K562 (cell line): ENCODE measurements around the gene RAPGEF5. TPM values are rescaled to one million over a fixed set of nuclear protein-coding genes. Genes with fewer than 3 reads are reported as not detected.

Source experiments
- ATAC-seq: fragments of 200-7000 bp; cut with Tn5 transposase; 3 replicates; pipeline ENCODE4 v1.9.1; 2020; ENCODE audit warnings: moderate library complexity
- BruUV-seq: library from RNA; stranded (reverse); fragments of 400-500 nt; replicated peaks from 2 replicates; lab custom pipeline; 2021; lab: Mats Ljungman, UMichigan
- CTCF ChIA-PET: fragments of 300-600 bp; formaldehyde crosslinking; extraction: SDS; loops from one replicate; lab custom pipeline; 2021; ENCODE audit warnings: low intra/inter-chr PET ratio; lab: Yijun Ruan, JAX
- POLR2A ChIA-PET: fragments of 300-600, 350-650 bp; sonication (Branson Sonifier 250); formaldehyde crosslinking; extraction: SDS; loops from one replicate; lab custom pipeline; 2021; ENCODE audit warnings: antibody characterized with exemption, inconsistent platforms; lab: Yijun Ruan, JAX
- DNase-seq, 4 experiments: peaks; one replicate each; pipeline versions ENCODE4 v3.0.0 to v3.0.0-alpha.2; 2011 to 2018; ENCODE audit warnings: low spot score in 3 of 4, mixed read lengths in 3 of 4; ENCODE audit errors: extremely low read depth in 1 of 4
- FAIRE-seq: peaks from 2 replicates; lab custom pipeline; 2011; peaks lifted over from hg19 to GRCh38; lab: Jason Lieb, UNC
- H2AFZ ChIP-seq: 2 replicates; pipeline ENCODE4 v1.6.0; 2011; ENCODE audit warnings: low read depth, low read length, control low read depth, inconsistent platforms
- H3K27ac ChIP-seq: fragments of 200-600 bp; 3 replicates; pipeline ENCODE4 v1.8.0; 2011; ENCODE audit warnings: low read depth, mild to moderate bottlenecking, control low read depth, inconsistent platforms, low read length, moderate library complexity, mixed read lengths; ENCODE audit errors: extremely low read depth
- H3K27me3 ChIP-seq, 2 experiments: fragments of 300-600 bp in 1 of 2; 2 replicates in 1 of 2; 3 replicates in 1 of 2; pipeline versions ENCODE4 v1.6.0 to v1.8.0; 2011; ENCODE audit warnings: inconsistent platforms in 2 of 2, low read length in 2 of 2, mild to moderate bottlenecking in 1 of 2, mixed read lengths in 1 of 2, moderate library complexity in 1 of 2; ENCODE audit not compliant: control insufficient read depth in 2 of 2, insufficient read depth in 2 of 2
- H3K36me3 ChIP-seq: fragments of 300-600 bp; 3 replicates; pipeline ENCODE4 v1.8.0; 2011; ENCODE audit warnings: mild to moderate bottlenecking, low read length, inconsistent platforms; ENCODE audit not compliant: control insufficient read depth, insufficient read depth
- H3K4me1 ChIP-seq, 2 experiments: fragments of 200-600 bp in 1 of 2; replicated peaks in 1 of 2; 2 replicates in 1 of 2; 3 replicates in 1 of 2; pipeline versions ENCODE4 v1.5.1 to v1.8.0; 2011; ENCODE audit warnings: inconsistent platforms in 2 of 2, low read length in 2 of 2, mild to moderate bottlenecking in 1 of 2, mixed read lengths in 1 of 2, moderate library complexity in 1 of 2; ENCODE audit not compliant: control insufficient read depth in 2 of 2, insufficient read depth in 2 of 2
- H3K4me2 ChIP-seq: 2 replicates; pipeline ENCODE4 v1.6.1; 2011; ENCODE audit warnings: low read length, control low read depth, inconsistent platforms, mixed read lengths; ENCODE audit not compliant: insufficient read depth
- H3K4me3 ChIP-seq: fragments of 200-600 bp; sonication (generic), shearing (Covaris generic); 2 replicates; pipeline ENCODE4 v1.5.1; 2016; ENCODE audit warnings: control low read depth, inconsistent platforms
- H3K79me2 ChIP-seq: fragments of 200-600 bp; 3 replicates; pipeline ENCODE4 v1.8.0; 2011; ENCODE audit warnings: low read length, inconsistent platforms; ENCODE audit not compliant: control insufficient read depth, insufficient read depth
- H3K9ac ChIP-seq, 2 experiments: 2 replicates each; pipeline versions ENCODE4 v1.6.0 to v1.6.1; 2011; ENCODE audit warnings: low read depth in 2 of 2, low read length in 2 of 2, control low read depth in 1 of 2, inconsistent platforms in 1 of 2, mild to moderate bottlenecking in 1 of 2, mixed read lengths in 1 of 2; ENCODE audit not compliant: insufficient read depth in 1 of 2
- H3K9me1 ChIP-seq: one replicate; pipeline ENCODE4 v1.6.0; 2011; ENCODE audit warnings: inconsistent platforms, mild to moderate bottlenecking, low read length, moderate library complexity; ENCODE audit not compliant: control insufficient read depth, insufficient read depth
- H3K9me3 ChIP-seq: replicated peaks from 2 replicates; pipeline ENCODE4 v1.5.1; 2011; ENCODE audit warnings: low read depth, low read length, inconsistent platforms; ENCODE audit not compliant: control insufficient read depth, insufficient read depth
- H4K20me1 ChIP-seq: replicated peaks from 2 replicates; pipeline ENCODE4 v1.6.1; 2011; ENCODE audit warnings: low read length, inconsistent platforms, mixed read lengths; ENCODE audit not compliant: control insufficient read depth, insufficient read depth
- ETV6 ChIP-seq, 3 experiments: fragments of 150-350 bp in 1 of 3; sonication (generic) in 1 of 3; formaldehyde crosslinking in 1 of 3; IDR thresholded peaks; 2 replicates each; pipeline versions ENCODE4 v1.6.1 to v1.8.0; 2014 to 2022; ENCODE audit warnings: borderline replicate concordance in 2 of 3, low read depth in 2 of 3, antibody characterized with exemption in 1 of 3, low read length in 1 of 3, mild to moderate bottlenecking in 1 of 3, missing genetic modification reagents in 1 of 3
- KAT2B ChIP-seq: IDR thresholded peaks from one replicate; pipeline ENCODE4 v1.6.1; 2012; ENCODE audit warnings: low read depth, mild to moderate bottlenecking, control low read depth, inconsistent platforms, low read length, moderate library complexity
- MEF2D ChIP-seq: conservative IDR thresholded peaks from 2 replicates; pipeline ENCODE4 v1.6.1; 2016; ENCODE audit warnings: low read depth, missing genetic modification characterization, missing compliant biosample characterization
- MIER1 ChIP-seq: fragments of 450-650 bp; IDR thresholded peaks from 2 replicates; pipeline ENCODE4 v1.6.1; 2016; ENCODE audit warnings: antibody characterized with exemption, mild to moderate bottlenecking, low read depth
- NFIX ChIP-seq: fragments of 250-450 bp; sonication (Bioruptor Pico); IDR thresholded peaks from 2 replicates; pipeline ENCODE4 v1.4.0; 2020; ENCODE audit warnings: low read depth, mild to moderate bottlenecking, moderate library complexity
- RBM15 ChIP-seq: fragments of 200-400 bp; formaldehyde crosslinking; IDR thresholded peaks from 2 replicates; pipeline ENCODE4 v1.6.1; 2018; ENCODE audit warnings: mild to moderate bottlenecking, low read length, moderate library complexity; ENCODE audit not compliant: insufficient read depth
- SMC3 ChIP-seq: conservative IDR thresholded peaks from 2 replicates; pipeline ENCODE4 v1.6.1; 2011; ENCODE audit warnings: low read depth, low read length, improper control_type of control experiment; ENCODE audit not compliant: insufficient read depth
- SRSF7 ChIP-seq: fragments of 200-400 bp; formaldehyde crosslinking; optimal IDR thresholded peaks from 2 replicates; pipeline ENCODE3; 2017; ENCODE audit warnings: mild to moderate bottlenecking, low read depth, low read length
- ZNF586 ChIP-seq: fragments of 450-650 bp; formaldehyde crosslinking; conservative IDR thresholded peaks from 2 replicates; pipeline ENCODE4 v1.4.0; 2020; ENCODE audit warnings: mild to moderate bottlenecking, moderate library complexity
- ZNF707 ChIP-seq: fragments of 250-450 bp; sonication (Bioruptor Pico); conservative IDR thresholded peaks from 2 replicates; pipeline ENCODE4 v1.8.0; 2022; ENCODE audit warnings: inconsistent platforms, mild to moderate bottlenecking, moderate library complexity
- WGBS: fragments of 100-300 bp; shearing (Covaris generic); methylation state at CpG from one replicate; pipeline ENCODE4 v1.1.6; 2016; ENCODE audit warnings: low coverage, mixed read lengths; ENCODE audit not compliant: insufficient coverage; ENCODE audit errors: missing lambda C conversion rate; 5-methylcytosine and 5-hydroxymethylcytosine counted together
- in situ Hi-C: fragments of 300-500 bp; cut with MboI; formaldehyde crosslinking; loops from 4 replicates; pipeline ENCODE4 v1.15.0; 2018; ENCODE audit warnings: inconsistent platforms, mixed read lengths
- intact Hi-C: fragments of 100-400 bp; cut with micrococcal nuclease; formaldehyde crosslinking; loops from 2 replicates; pipeline ENCODE4 v1.14.2; 2022
- polyA plus RNA-seq, 8 experiments: library from polyadenylated mRNA; depleted of rRNA in 4 of 8; stranded (reverse) in 5 of 8; unstranded in 3 of 8; fragments of >200 nt; fragmentation: Nextera tagmentation in 2 of 8; fragmentation: Illumina TruSeq in 1 of 8; extraction: Ambion mirVana in 2 of 8; extraction: Trizol in 1 of 8; gene quantifications; 2 replicates each; pipeline versions ENCODE4 v1.2.1 to v1.2.3, GENCODE V29; 2011 to 2014; ENCODE audit warnings: inconsistent platforms in 1 of 8, missing spikeins in 1 of 8
- total RNA-seq, 7 experiments: library from RNA; depleted of rRNA in 6 of 7; stranded (reverse); fragments of >200 nt in 6 of 7; fragmentation: Illumina TruSeq in 2 of 7; extraction: Trizol in 2 of 7; gene quantifications; 2 replicates each; pipeline versions ENCODE4 v1.2.1 to v1.2.3, GENCODE V29; 2011 to 2021; ENCODE audit warnings: low replicate concordance in 1 of 7
- TF ChIP-seq, protein P1 (sequence below), 2 experiments: fragments of 450-650 bp in 1 of 2; IDR thresholded peaks; 2 replicates each; pipeline ENCODE4 v1.6.1; 2011 to 2017; ENCODE audit warnings: low read depth in 2 of 2, antibody characterized with exemption in 1 of 2, borderline replicate concordance in 1 of 2, low read length in 1 of 2, mild to moderate bottlenecking in 1 of 2, mixed read lengths in 1 of 2; ENCODE audit not compliant: control insufficient read depth in 1 of 2
- TF ChIP-seq, protein P2 (sequence below): sonication (generic); formaldehyde crosslinking; IDR thresholded peaks from 2 replicates; pipeline ENCODE4 v1.4.0; 2020; ENCODE audit warnings: mild to moderate bottlenecking, missing genetic modification reagents
- TF ChIP-seq, protein P3 (sequence below): sonication (generic); formaldehyde crosslinking; IDR thresholded peaks from 2 replicates; pipeline ENCODE4 v1.8.0; 2022; ENCODE audit warnings: missing genetic modification reagents, mild to moderate bottlenecking, borderline replicate concordance
- TF ChIP-seq, protein P4 (sequence below): fragments of 250-450 bp; sonication (Bioruptor Pico); IDR thresholded peaks from 2 replicates; pipeline ENCODE4 v1.4.0; 2020; ENCODE audit warnings: borderline replicate concordance

RAPGEF5 gene
- total and polyA plus RNA-seq, 9 of the 15 experiments (the other 6 are each of a cell fraction or from before 2014, with no cell fraction given) = 0.39 to 2.0 (median 1.1) TPM

DNA sequence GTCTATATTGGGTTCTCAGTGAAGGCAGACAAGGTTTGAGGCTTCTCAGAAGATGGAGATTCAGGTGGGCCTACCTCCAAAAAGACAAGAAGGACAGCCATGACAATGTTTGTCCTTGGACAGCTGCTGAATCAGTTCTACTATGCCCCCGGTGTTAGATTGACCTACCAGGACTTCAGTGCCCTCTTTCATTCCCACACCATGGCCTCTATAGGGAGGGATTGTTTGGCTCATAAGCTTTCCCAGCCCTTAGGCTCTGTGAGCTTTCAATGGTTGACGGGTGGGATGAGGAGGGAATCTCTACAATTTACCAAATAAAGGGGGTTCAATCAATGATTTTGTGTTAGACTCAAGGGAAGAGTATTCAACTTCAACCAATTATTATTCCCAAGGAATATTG, 23.4 kb upstream of the RAPGEF5 start:
- Histone ChIP-seq H3K9ac (no peak overlapping the region), H3K4me3 (no peak overlapping the region), H3K9me1 (no peaks in the 10 kb centered on the region), H3K9me3 (no peaks in the 10 kb centered on the region), H3K4me1 (no peaks in the 10 kb centered on the region; a peak in 1 of 5 replicates), H3K4me2 (no peak overlapping the region), H3K27me3 (no peaks in the 10 kb centered on the region), H3K36me3 (no peaks in the 10 kb centered on the region), H3K27ac (no peak overlapping the region), H2AFZ (no peak overlapping the region), H3K79me2 (no peaks in the 10 kb centered on the region), H4K20me1 (no peaks in the 10 kb centered on the region)
- 51% methylated on average over 2 of the region's 2 CpGs for WGBS
- FAIRE-seq (no peak), DNase-seq (no peak), ATAC-seq (no peak)
- no TSS peak for BruUV-seq
- in situ Hi-C loops (no loop called here), intact Hi-C loops (no loop called here)
- CTCF ChIA-PET = no interaction called here
- POLR2A ChIA-PET = no interaction called here
- TF ChIP-seq, protein P1, sequence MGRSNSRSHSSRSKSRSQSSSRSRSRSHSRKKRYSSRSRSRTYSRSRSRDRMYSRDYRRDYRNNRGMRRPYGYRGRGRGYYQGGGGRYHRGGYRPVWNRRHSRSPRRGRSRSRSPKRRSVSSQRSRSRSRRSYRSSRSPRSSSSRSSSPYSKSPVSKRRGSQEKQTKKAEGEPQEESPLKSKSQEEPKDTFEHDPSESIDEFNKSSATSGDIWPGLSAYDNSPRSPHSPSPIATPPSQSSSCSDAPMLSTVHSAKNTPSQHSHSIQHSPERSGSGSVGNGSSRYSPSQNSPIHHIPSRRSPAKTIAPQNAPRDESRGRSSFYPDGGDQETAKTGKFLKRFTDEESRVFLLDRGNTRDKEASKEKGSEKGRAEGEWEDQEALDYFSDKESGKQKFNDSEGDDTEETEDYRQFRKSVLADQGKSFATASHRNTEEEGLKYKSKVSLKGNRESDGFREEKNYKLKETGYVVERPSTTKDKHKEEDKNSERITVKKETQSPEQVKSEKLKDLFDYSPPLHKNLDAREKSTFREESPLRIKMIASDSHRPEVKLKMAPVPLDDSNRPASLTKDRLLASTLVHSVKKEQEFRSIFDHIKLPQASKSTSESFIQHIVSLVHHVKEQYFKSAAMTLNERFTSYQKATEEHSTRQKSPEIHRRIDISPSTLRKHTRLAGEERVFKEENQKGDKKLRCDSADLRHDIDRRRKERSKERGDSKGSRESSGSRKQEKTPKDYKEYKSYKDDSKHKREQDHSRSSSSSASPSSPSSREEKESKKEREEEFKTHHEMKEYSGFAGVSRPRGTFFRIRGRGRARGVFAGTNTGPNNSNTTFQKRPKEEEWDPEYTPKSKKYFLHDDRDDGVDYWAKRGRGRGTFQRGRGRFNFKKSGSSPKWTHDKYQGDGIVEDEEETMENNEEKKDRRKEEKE (IDR thresholded peaks at IDR 0.05; ENCODE audit: borderline replicate concordance in 1 of 2, control insufficient read depth in 1 of 2, low read depth in 2 of 2, low read length in 1 of 2) = no peak
- TF ChIP-seq SRSF7 (no peak), NFIX (no peak), MIER1 (no peak), SMC3 (no peak), MEF2D (tag) (no peak), ETV6 (IDR thresholded peaks at IDR 0.05; ENCODE audit: borderline replicate concordance in 1 of 2, low read depth in 2 of 2, low read length in 1 of 2) (no peak), ETV6 (CRISPR knock-in tag; IDR thresholded peaks at IDR 0.05; ENCODE audit: borderline replicate concordance) (no peak), ZNF586 (CRISPR knock-in tag) (no peak), KAT2B (no peak), ZNF707 (CRISPR knock-in tag) (no peak), RBM15 (no peak)
- TF ChIP-seq, protein P2, sequence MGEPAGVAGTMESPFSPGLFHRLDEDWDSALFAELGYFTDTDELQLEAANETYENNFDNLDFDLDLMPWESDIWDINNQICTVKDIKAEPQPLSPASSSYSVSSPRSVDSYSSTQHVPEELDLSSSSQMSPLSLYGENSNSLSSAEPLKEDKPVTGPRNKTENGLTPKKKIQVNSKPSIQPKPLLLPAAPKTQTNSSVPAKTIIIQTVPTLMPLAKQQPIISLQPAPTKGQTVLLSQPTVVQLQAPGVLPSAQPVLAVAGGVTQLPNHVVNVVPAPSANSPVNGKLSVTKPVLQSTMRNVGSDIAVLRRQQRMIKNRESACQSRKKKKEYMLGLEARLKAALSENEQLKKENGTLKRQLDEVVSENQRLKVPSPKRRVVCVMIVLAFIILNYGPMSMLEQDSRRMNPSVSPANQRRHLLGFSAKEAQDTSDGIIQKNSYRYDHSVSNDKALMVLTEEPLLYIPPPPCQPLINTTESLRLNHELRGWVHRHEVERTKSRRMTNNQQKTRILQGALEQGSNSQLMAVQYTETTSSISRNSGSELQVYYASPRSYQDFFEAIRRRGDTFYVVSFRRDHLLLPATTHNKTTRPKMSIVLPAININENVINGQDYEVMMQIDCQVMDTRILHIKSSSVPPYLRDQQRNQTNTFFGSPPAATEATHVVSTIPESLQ (CRISPR knock-in tag) = no peak
- TF ChIP-seq, protein P3, sequence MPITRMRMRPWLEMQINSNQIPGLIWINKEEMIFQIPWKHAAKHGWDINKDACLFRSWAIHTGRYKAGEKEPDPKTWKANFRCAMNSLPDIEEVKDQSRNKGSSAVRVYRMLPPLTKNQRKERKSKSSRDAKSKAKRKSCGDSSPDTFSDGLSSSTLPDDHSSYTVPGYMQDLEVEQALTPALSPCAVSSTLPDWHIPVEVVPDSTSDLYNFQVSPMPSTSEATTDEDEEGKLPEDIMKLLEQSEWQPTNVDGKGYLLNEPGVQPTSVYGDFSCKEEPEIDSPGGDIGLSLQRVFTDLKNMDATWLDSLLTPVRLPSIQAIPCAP (CRISPR knock-in tag) = no peak
- TF ChIP-seq, protein P4, sequence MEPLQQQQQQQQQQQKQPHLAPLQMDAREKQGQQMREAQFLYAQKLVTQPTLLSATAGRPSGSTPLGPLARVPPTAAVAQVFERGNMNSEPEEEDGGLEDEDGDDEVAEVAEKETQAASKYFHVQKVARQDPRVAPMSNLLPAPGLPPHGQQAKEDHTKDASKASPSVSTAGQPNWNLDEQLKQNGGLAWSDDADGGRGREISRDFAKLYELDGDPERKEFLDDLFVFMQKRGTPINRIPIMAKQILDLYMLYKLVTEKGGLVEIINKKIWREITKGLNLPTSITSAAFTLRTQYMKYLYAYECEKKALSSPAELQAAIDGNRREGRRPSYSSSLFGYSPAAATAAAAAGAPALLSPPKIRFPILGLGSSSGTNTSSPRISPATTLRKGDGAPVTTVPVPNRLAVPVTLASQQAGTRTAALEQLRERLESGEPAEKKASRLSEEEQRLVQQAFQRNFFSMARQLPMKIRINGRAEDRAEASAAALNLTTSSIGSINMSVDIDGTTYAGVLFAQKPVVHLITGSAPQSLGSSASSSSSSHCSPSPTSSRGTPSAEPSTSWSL = no peak
